H1 (cell line): ENCODE measurements around the gene PHF23. TPM values are rescaled to one million over a fixed set of nuclear protein-coding genes. Genes with fewer than 3 reads are reported as not detected.

ENCODE experiments used
- ATF3 ChIP-seq: IDR thresholded peaks from 2 replicates; pipeline ENCODE4 v1.6.1; 2011; ENCODE audit warnings: low read depth, mild to moderate bottlenecking, low read length; ENCODE audit not compliant: insufficient read depth
- BRCA1 ChIP-seq: IDR thresholded peaks from 2 replicates; pipeline ENCODE4 v1.6.1; 2012; ENCODE audit warnings: low read depth, low read length, improper control_type of control experiment
- CHD2 ChIP-seq: IDR thresholded peaks from 2 replicates; pipeline ENCODE4 v1.6.1; 2012; ENCODE audit warnings: low read length, improper control_type of control experiment
- CHD7 ChIP-seq: fragments of 300-600 bp; sonication (generic); IDR thresholded peaks from 2 replicates; pipeline ENCODE4 v1.7.1; 2012; ENCODE audit warnings: low read length, moderate library complexity, mild to moderate bottlenecking, inconsistent platforms; ENCODE audit not compliant: insufficient replicate concordance
- CREB1 ChIP-seq: IDR thresholded peaks from 2 replicates; pipeline ENCODE4 v1.6.1; 2012; ENCODE audit warnings: inconsistent platforms
- MAFK ChIP-seq: IDR thresholded peaks from 2 replicates; pipeline ENCODE4 v1.6.1; 2012; ENCODE audit warnings: low read depth, mild to moderate bottlenecking, improper control_type of control experiment, low read length
- polyA plus RNA-seq, 7 experiments: library from polyadenylated mRNA; depleted of rRNA in 3 of 7; stranded (reverse) in 5 of 7; unstranded in 2 of 7; fragments of >200 nt in 5 of 7; fragments of 200-250 nt in 2 of 7; gene quantifications; 1 replicate in 5 of 7; 2 replicates in 1 of 7; 4 replicates in 1 of 7; pipeline versions ENCODE4 v1.2.1 to v1.2.3, GENCODE V29; 2011 to 2013; ENCODE audit warnings: missing spikeins in 2 of 7, mixed read lengths in 2 of 7
- total RNA-seq: library from RNA; stranded (reverse); fragmentation: NEBNext Ultra II Directional; extraction: Animal tissue kit (Norgen Biotek cat#: 25700); gene quantifications from 2 replicates; pipeline ENCODE4 v1.2.1, GENCODE V29; 2021

Gene PHF23
- total and polyA plus RNA-seq, 2 of the 8 experiments (the other 6 are each of a cell fraction or from before 2014, with no cell fraction given) = 47.5 to 62.8 TPM

- no peak for TF ChIP-seq ATF3
- no peak for TF ChIP-seq MAFK
- no peak for TF ChIP-seq CHD7
- no peak for TF ChIP-seq CREB1
- TF ChIP-seq BRCA1 = no peak
- no peak for TF ChIP-seq CHD2
Observed at GRCh38 chr17:7266784-7267183, 27.5 kb upstream of the PHF23 start (continued).
